GM18951 (cell line): ENCODE measurements around the gene ZSCAN4.

Experiments
- POLR2A ChIP-seq: IDR thresholded peaks from 4 replicates; pipeline ENCODE4 v1.6.1; 2011; ENCODE audit warnings: mild to moderate bottlenecking; ENCODE audit not compliant: insufficient read length, insufficient read depth; ENCODE audit errors: extremely low read depth
- in situ Hi-C: fragments of 300-500 bp; cut with MboI; formaldehyde crosslinking; loops from one replicate; pipeline ENCODE4 v1.12.0; 2022; ENCODE audit warnings: low sequenced_read_pairs, mixed read lengths, inconsistent platforms; ENCODE audit not compliant: unreplicated experiment

The ZSCAN4 gene

GRCh38 chr19:57668635-57669034 lies at the start of gene ZSCAN4:
TSS of gene ZSCAN4 (plus strand) at chr19:57668935. CDS start at chr19:57676146, 7,211 bp downstream.
- TF ChIP-seq POLR2A, result no peak
- in situ Hi-C loops, result no loop called here

GRCh38 chr19:57620673-57621348 lies 47.9 kb upstream of the ZSCAN4 start:
- in situ Hi-C loops, result no loop called here
- TF ChIP-seq POLR2A, result no peak

- in situ Hi-C loops, result no loop called here
Measured at GRCh38 chr19:57623091-57623490, 45.6 kb upstream of the ZSCAN4 start.

GRCh38 chr19:57632987-57633831 lies 35.5 kb upstream of the ZSCAN4 start, which contains the start of gene ZNF211:
TSS of gene ZNF211 (plus strand) at chr19:57633168. CDS start at chr19:57633347, 179 bp downstream.
- in situ Hi-C loops, result no loop called here
- peak; percentile 70 for TF ChIP-seq POLR2A

More at GRCh38 chr19:57623091-57623490, 45.6 kb upstream of the ZSCAN4 start:
- no peak for TF ChIP-seq POLR2A

GRCh38 chr19:57633832-57634131 lies 35.0 kb upstream of the ZSCAN4 start:
- TF ChIP-seq POLR2A, result no peak
- in situ Hi-C loops, result no loop called here

GRCh38 chr19:57637379-57637778 lies 31.4 kb upstream of the ZSCAN4 start:
- TF ChIP-seq POLR2A, result no peak
- in situ Hi-C loops, result no loop called here

- TF ChIP-seq POLR2A, result no peak
- in situ Hi-C loops, result no loop called here
Measured at GRCh38 chr19:57641715-57642234, 27.0 kb upstream of the ZSCAN4 start.

- no peak for TF ChIP-seq POLR2A
- in situ Hi-C loops, result no loop called here
Measured at GRCh38 chr19:57642396-57643046, 26.2 kb upstream of the ZSCAN4 start.

GRCh38 chr19:57643734-57644133 lies 25.0 kb upstream of the ZSCAN4 start:
- in situ Hi-C loops, result no loop called here
- TF ChIP-seq POLR2A, result no peak

- TF ChIP-seq POLR2A, result no peak
- in situ Hi-C loops, result no loop called here
Measured at GRCh38 chr19:57648331-57649003, 20.3 kb upstream of the ZSCAN4 start.

GRCh38 chr19:57651654-57651996 lies 17.1 kb upstream of the ZSCAN4 start:
- TF ChIP-seq POLR2A, result no peak
- in situ Hi-C loops, result no loop called here

GRCh38 chr19:57653689-57654088 lies 15.0 kb upstream of the ZSCAN4 start:
- no peak for TF ChIP-seq POLR2A
- in situ Hi-C loops, result no loop called here

- TF ChIP-seq POLR2A, result no peak
- in situ Hi-C loops, result no loop called here
Measured at GRCh38 chr19:57655443-57655842, 13.3 kb upstream of the ZSCAN4 start.
